IMR-90 (cell line): Measurements from ENCODE around the gene NCOA3. TPM values are rescaled to one million over a fixed set of nuclear protein-coding genes. Genes with fewer than 3 reads are reported as not detected.

Experiments used
- ATAC-seq: fragments of 200-7000 bp; cut with Tn5 transposase; 2 replicates; pipeline ENCODE4 v1.9.1; 2020; ENCODE audit warnings: low read depth, mild to moderate bottlenecking, moderate library complexity
- BruUV-seq: library from RNA; stranded (reverse); fragments of 400-500 nt; replicated peaks from 2 replicates; lab custom pipeline; 2021; lab: Mats Ljungman, UMichigan
- CTCF ChIA-PET: fragments of 300-600 bp; formaldehyde crosslinking; extraction: SDS; loops from one replicate; lab custom pipeline; 2021; ENCODE audit warnings: antibody characterized with exemption; lab: Yijun Ruan, JAX
- POLR2A ChIA-PET: fragments of 300-600 bp; sonication (Branson Sonifier 250); formaldehyde crosslinking; loops from one replicate; lab custom pipeline; 2022; ENCODE audit warnings: antibody characterized with exemption; ENCODE audit not compliant: unreplicated experiment; lab: Charles Lee
- DNase-seq: peaks from one replicate; pipeline ENCODE4 v3.0.0; 2013
- H2AFZ ChIP-seq: replicated peaks from 2 replicates; pipeline ENCODE3; 2013; ENCODE audit warnings: low read length, mild to moderate bottlenecking; ENCODE audit not compliant: poor library complexity
- H2AK5ac ChIP-seq: 2 replicates; pipeline ENCODE4 v1.6.1; 2013; ENCODE audit warnings: low read depth, low read length, inconsistent platforms
- H2AK9ac ChIP-seq: replicated peaks from 2 replicates; pipeline ENCODE3; 2013; ENCODE audit warnings: mild to moderate bottlenecking, low read depth, low read length, moderate library complexity; ENCODE audit not compliant: poor library complexity
- H2BK120ac ChIP-seq: 2 replicates; pipeline ENCODE4 v1.6.1; 2013; ENCODE audit warnings: low read depth, low read length, inconsistent platforms
- H2BK15ac ChIP-seq: 3 replicates; pipeline ENCODE4 v1.6.1; 2013; ENCODE audit warnings: low read depth, low read length, inconsistent platforms
- H2BK20ac ChIP-seq: 2 replicates; pipeline ENCODE4 v1.6.1; 2013; ENCODE audit warnings: low read depth, mild to moderate bottlenecking, inconsistent platforms, low read length, moderate library complexity
- H2BK5ac ChIP-seq: 2 replicates; pipeline ENCODE4 v1.6.1; 2013; ENCODE audit warnings: mild to moderate bottlenecking, low read depth, low read length, inconsistent platforms; ENCODE audit not compliant: poor library complexity, severe bottlenecking
- H3K14ac ChIP-seq: replicated peaks from 2 replicates; pipeline ENCODE4 v1.6.1; 2013; ENCODE audit warnings: low read depth, low read length, inconsistent platforms
- H3K18ac ChIP-seq: 2 replicates; pipeline ENCODE4 v1.6.1; 2013; ENCODE audit warnings: low read depth, low read length, control low read depth
- H3K23ac ChIP-seq: 2 replicates; pipeline ENCODE4 v1.6.1; 2013; ENCODE audit warnings: low read depth, low read length, inconsistent platforms
- H3K27ac ChIP-seq: 2 replicates; pipeline ENCODE4 v1.5.1; 2013; ENCODE audit warnings: mild to moderate bottlenecking, control low read depth, low read length; ENCODE audit not compliant: insufficient read depth
- H3K27me3 ChIP-seq: 2 replicates; pipeline ENCODE4 v1.6.1; 2013; ENCODE audit warnings: low read length; ENCODE audit not compliant: control insufficient read depth, insufficient read depth
- H3K36me3 ChIP-seq: 2 replicates; pipeline ENCODE4 v1.6.1; 2013; ENCODE audit warnings: low read length, mixed read lengths; ENCODE audit not compliant: control insufficient read depth, insufficient read depth
- H3K4ac ChIP-seq: 2 replicates; pipeline ENCODE4 v1.6.1; 2013; ENCODE audit warnings: low read depth, low read length, inconsistent platforms
- H3K4me1 ChIP-seq: 2 replicates; pipeline ENCODE4 v1.6.1; 2013; ENCODE audit warnings: low read length, mixed read lengths; ENCODE audit not compliant: control insufficient read depth, insufficient read depth
- H3K4me2 ChIP-seq: 2 replicates; pipeline ENCODE4 v1.6.1; 2013; ENCODE audit warnings: low read depth, mild to moderate bottlenecking, control low read depth, low read length, moderate library complexity
- H3K4me3 ChIP-seq: 2 replicates; pipeline ENCODE4 v1.5.1; 2013; ENCODE audit warnings: low read depth, mild to moderate bottlenecking, control low read depth, low read length, moderate library complexity; ENCODE audit not compliant: insufficient read depth
- H3K56ac ChIP-seq: 2 replicates; pipeline ENCODE4 v1.6.1; 2013; ENCODE audit warnings: low read length, inconsistent platforms; ENCODE audit not compliant: insufficient read depth; ENCODE audit errors: extremely low read depth
- H3K79me1 ChIP-seq, 2 experiments: 2 replicates each; pipeline ENCODE4 v1.6.1; 2013; ENCODE audit warnings: low read length in 2 of 2, inconsistent platforms in 1 of 2, low read depth in 1 of 2
- H3K9ac ChIP-seq: 2 replicates; pipeline ENCODE4 v1.6.1; 2013; ENCODE audit warnings: low read depth, low read length, control low read depth
- H3K9me1 ChIP-seq: 2 replicates; pipeline ENCODE4 v1.6.1; 2013; ENCODE audit warnings: low read length, inconsistent platforms; ENCODE audit not compliant: insufficient read depth
- H3K9me3 ChIP-seq: 2 replicates; pipeline ENCODE4 v1.6.1; 2013; ENCODE audit warnings: low read length; ENCODE audit not compliant: control insufficient read depth, insufficient read depth
- H4K20me1 ChIP-seq: 2 replicates; pipeline ENCODE4 v1.6.1; 2013; ENCODE audit warnings: low read length, inconsistent platforms; ENCODE audit not compliant: insufficient read depth
- H4K5ac ChIP-seq: 2 replicates; pipeline ENCODE4 v1.6.1; 2013; ENCODE audit warnings: mild to moderate bottlenecking, low read depth, low read length, control low read depth
- H4K8ac ChIP-seq, 2 experiments: 2 replicates each; pipeline ENCODE4 v1.6.1; 2013; ENCODE audit warnings: low read depth in 2 of 2, low read length in 2 of 2, control low read depth in 1 of 2, inconsistent platforms in 1 of 2
- H4K91ac ChIP-seq: 2 replicates; pipeline ENCODE4 v1.6.1; 2013; ENCODE audit warnings: low read depth, low read length, inconsistent platforms; ENCODE audit not compliant: insufficient read depth
- BHLHE40 ChIP-seq: fragments of 150-350 bp; IDR thresholded peaks from 2 replicates; pipeline ENCODE4 v1.6.1; 2016; ENCODE audit warnings: mild to moderate bottlenecking, low read depth, low read length
- CEBPB ChIP-seq: IDR thresholded peaks from 2 replicates; pipeline ENCODE4 v1.6.1; 2012; ENCODE audit warnings: low read depth, low read length, improper control_type of control experiment
- CHD1 ChIP-seq: IDR thresholded peaks from 2 replicates; pipeline ENCODE4 v1.6.1; 2012; ENCODE audit warnings: low read depth, low read length, improper control_type of control experiment
- CTCF ChIP-seq: conservative IDR thresholded peaks from 2 replicates; pipeline ENCODE4 v1.5.1; 2012; ENCODE audit warnings: mild to moderate bottlenecking, low read depth, low read length, improper control_type of control experiment
- FOS ChIP-seq: fragments of 150-350 bp; IDR thresholded peaks from 2 replicates; pipeline ENCODE4 v1.6.1; 2016; ENCODE audit warnings: low read depth, low read length
- MAFK ChIP-seq: IDR thresholded peaks from 2 replicates; pipeline ENCODE4 v1.6.1; 2012; ENCODE audit warnings: low read depth, low read length, improper control_type of control experiment
- MAZ ChIP-seq: IDR thresholded peaks from 2 replicates; pipeline ENCODE4 v1.6.1; 2012; ENCODE audit warnings: low read depth, mild to moderate bottlenecking, low read length, improper control_type of control experiment, moderate library complexity, borderline replicate concordance
- MXI1 ChIP-seq: IDR thresholded peaks from 2 replicates; pipeline ENCODE4 v1.6.1; 2012; ENCODE audit warnings: low read depth, mild to moderate bottlenecking, low read length, moderate library complexity, borderline replicate concordance
- NFE2L2 ChIP-seq: fragments of 150-350 bp; IDR thresholded peaks from 2 replicates; pipeline ENCODE4 v1.6.1; 2016; ENCODE audit warnings: low read depth, mild to moderate bottlenecking, low read length
- POLR2A ChIP-seq: IDR thresholded peaks from 2 replicates; pipeline ENCODE4 v1.6.1; 2012; ENCODE audit warnings: mild to moderate bottlenecking, low read depth, low read length
- RAD21 ChIP-seq: IDR thresholded peaks from 2 replicates; pipeline ENCODE4 v1.6.1; 2012; ENCODE audit warnings: low read length, improper control_type of control experiment
- RCOR1 ChIP-seq: IDR thresholded peaks from 2 replicates; pipeline ENCODE4 v1.6.1; 2012; ENCODE audit warnings: mild to moderate bottlenecking, low read length, improper control_type of control experiment; ENCODE audit not compliant: insufficient replicate concordance
- SMC3 ChIP-seq: fragments of 150-350 bp; IDR thresholded peaks from 2 replicates; pipeline ENCODE4 v1.6.1; 2016; ENCODE audit warnings: low read depth, mild to moderate bottlenecking, antibody characterized with exemption, low read length, moderate library complexity
- WGBS, 2 experiments: methylation state at CpG; one replicate each; pipeline versions ENCODE4 v1.1.5 to v1.1.7; 2013; ENCODE audit warnings: missing lambda C conversion rate in 2 of 2; ENCODE audit not compliant: insufficient read length in 1 of 2; ENCODE audit errors: extremely low coverage in 2 of 2; 5-methylcytosine and 5-hydroxymethylcytosine counted together
- dilution Hi-C: fragments of 300-500 bp; cut with HindIII; formaldehyde crosslinking; loops from one replicate; pipeline ENCODE4 v1.14.3; 2018; ENCODE audit warnings: low sequenced_read_pairs; ENCODE audit not compliant: unreplicated experiment
- in situ Hi-C: fragments of 300-500 bp; cut with MboI; formaldehyde crosslinking; loops from 3 replicates; pipeline ENCODE4 v1.14.3; 2019; ENCODE audit warnings: low sequenced_read_pairs, inconsistent platforms, mixed read lengths
- intact Hi-C: fragments of 100-400 bp; cut with micrococcal nuclease; formaldehyde crosslinking; loops from 2 replicates; pipeline ENCODE4 v1.10.0; 2022
- polyA plus RNA-seq, 3 experiments: library from polyadenylated mRNA; depleted of rRNA; stranded (reverse); fragments of >200 nt; gene quantifications; 2 replicates each; pipeline ENCODE4 v1.2.3, GENCODE V29; 2012; ENCODE audit warnings: low replicate concordance in 1 of 3
- total RNA-seq: library from RNA; depleted of rRNA; stranded (reverse); fragments of >200 nt; gene quantifications from 2 replicates; pipeline ENCODE4 v1.2.3, GENCODE V29; 2012
- TF ChIP-seq, protein P1 (sequence below): fragments of 150-350 bp; IDR thresholded peaks from 2 replicates; pipeline ENCODE4 v1.6.1; 2017; ENCODE audit warnings: mild to moderate bottlenecking, antibody characterized with exemption, low read length, low read depth
- TF ChIP-seq, protein P2 (sequence below): fragments of 150-350 bp; IDR thresholded peaks from 2 replicates; pipeline ENCODE4 v1.6.1; 2016; ENCODE audit warnings: low read depth, mild to moderate bottlenecking, low read length, moderate library complexity, borderline replicate concordance

NCOA3 gene
- total and polyA plus RNA-seq, 2 of the 4 experiments (the other 2 are of a cell fraction): 8.8 to 29.0 TPM

GRCh38 chr20:47611785-47612184, 110.1 kb downstream of the NCOA3 start:
- H3K4me3 ChIP-seq: no peak overlapping the region
- no peaks in the 10 kb centered on the region for H3K36me3 ChIP-seq
- no CpG with 5 or more reads among the region's 9 CpGs for WGBS, 2 experiments
- peak overlapping the region; percentile 12; the same call in 1 of the 2 replicates for H4K91ac ChIP-seq
- peaks cover 10 to 27% of the 10 kb centered on the region in 2 experiments for H3K79me1 ChIP-seq
- H3K4me1 ChIP-seq: peaks cover 7% of the 10 kb centered on the region
- H3K4ac ChIP-seq: no peak overlapping the region
- H3K27me3 ChIP-seq: no peaks in the 10 kb centered on the region
- no peak overlapping the region for H3K4me2 ChIP-seq
- H2AK5ac ChIP-seq: no peak overlapping the region
- CTCF ChIA-PET: interaction anchor here (0.6 kb wide), 1 partner anchor 107 kb away, joined by 3 read pairs; no protein-coding TSS in a partner anchor
- H3K9me3 ChIP-seq: no peaks in the 10 kb centered on the region
- H2AK9ac ChIP-seq: no peak overlapping the region
- H3K9me1 ChIP-seq: peaks cover 5% of the 10 kb centered on the region
- H2BK15ac ChIP-seq: no peak overlapping the region
- intact Hi-C loops: no loop called here
- H4K20me1 ChIP-seq: no peaks in the 10 kb centered on the region
- no peak for TF ChIP-seq CEBPB
- TF ChIP-seq, protein P1, sequence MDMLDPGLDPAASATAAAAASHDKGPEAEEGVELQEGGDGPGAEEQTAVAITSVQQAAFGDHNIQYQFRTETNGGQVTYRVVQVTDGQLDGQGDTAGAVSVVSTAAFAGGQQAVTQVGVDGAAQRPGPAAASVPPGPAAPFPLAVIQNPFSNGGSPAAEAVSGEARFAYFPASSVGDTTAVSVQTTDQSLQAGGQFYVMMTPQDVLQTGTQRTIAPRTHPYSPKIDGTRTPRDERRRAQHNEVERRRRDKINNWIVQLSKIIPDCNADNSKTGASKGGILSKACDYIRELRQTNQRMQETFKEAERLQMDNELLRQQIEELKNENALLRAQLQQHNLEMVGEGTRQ: no peak
- no peak for TF ChIP-seq MAFK
- no peak for TF ChIP-seq RCOR1
- TF ChIP-seq MAZ: no peak
- no peak for TF ChIP-seq RAD21
- TF ChIP-seq FOS: no peak
- no peak for TF ChIP-seq BHLHE40
- no peak for TF ChIP-seq CHD1
- no peak for TF ChIP-seq CTCF
- no peak for TF ChIP-seq NFE2L2
- TF ChIP-seq SMC3: no peak
- TF ChIP-seq, protein P2, sequence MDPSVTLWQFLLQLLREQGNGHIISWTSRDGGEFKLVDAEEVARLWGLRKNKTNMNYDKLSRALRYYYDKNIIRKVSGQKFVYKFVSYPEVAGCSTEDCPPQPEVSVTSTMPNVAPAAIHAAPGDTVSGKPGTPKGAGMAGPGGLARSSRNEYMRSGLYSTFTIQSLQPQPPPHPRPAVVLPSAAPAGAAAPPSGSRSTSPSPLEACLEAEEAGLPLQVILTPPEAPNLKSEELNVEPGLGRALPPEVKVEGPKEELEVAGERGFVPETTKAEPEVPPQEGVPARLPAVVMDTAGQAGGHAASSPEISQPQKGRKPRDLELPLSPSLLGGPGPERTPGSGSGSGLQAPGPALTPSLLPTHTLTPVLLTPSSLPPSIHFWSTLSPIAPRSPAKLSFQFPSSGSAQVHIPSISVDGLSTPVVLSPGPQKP: no peak
- TF ChIP-seq POLR2A: no peak
- no peak for TF ChIP-seq MXI1
- POLR2A ChIA-PET: no interaction called here
- DNase-seq (no peak), ATAC-seq (no peak)
- no peak overlapping the region for H3K18ac ChIP-seq
- no peak overlapping the region for H2AFZ ChIP-seq
- BruUV-seq: no TSS peak
- H2BK5ac ChIP-seq: no peak overlapping the region
- no peak overlapping the region for H4K8ac ChIP-seq
- H2BK20ac ChIP-seq: no peak overlapping the region
- H3K14ac ChIP-seq: no peak overlapping the region
- H4K5ac ChIP-seq: no peak overlapping the region
- dilution Hi-C loops: no loop called here
- no peak overlapping the region for H3K23ac ChIP-seq
- H2BK120ac ChIP-seq: no peak overlapping the region
- H3K27ac ChIP-seq: no peak overlapping the region
- in situ Hi-C loops: no loop called here
- no peak overlapping the region for H3K9ac ChIP-seq
- H3K56ac ChIP-seq: no peak overlapping the region
